PC-3 (cell line): ENCODE results near the gene HNRNPM. TPM values are rescaled to one million over a fixed set of nuclear protein-coding genes. Genes with fewer than 3 reads are reported as not detected.

ENCODE experiments used
- ATAC-seq: fragments of 200-7000 bp; cut with Tn5 transposase; 2 replicates; pipeline ENCODE4 v1.9.1; 2020; ENCODE audit warnings: mild to moderate bottlenecking, moderate library complexity
- BruUV-seq: library from RNA; stranded (reverse); fragments of 400-500 nt; replicated peaks from 2 replicates; lab custom pipeline; 2021; lab: Mats Ljungman, UMichigan
- CTCF ChIA-PET: fragments of 300-600 bp; sonication (Branson Sonifier 250); formaldehyde crosslinking; loops from one replicate; lab custom pipeline; 2022; ENCODE audit warnings: antibody characterized with exemption; lab: Charles Lee
- POLR2A ChIA-PET: fragments of 300-600 bp; sonication (Branson Sonifier 250); formaldehyde crosslinking; loops from one replicate; lab custom pipeline; 2022; ENCODE audit warnings: antibody characterized with exemption; ENCODE audit not compliant: unreplicated experiment; lab: Charles Lee
- DNase-seq: peaks from one replicate; pipeline ENCODE4 v3.0.0-alpha.2; 2015
- H2AFZ ChIP-seq: fragments of 300-600 bp; sonication (generic); 2 replicates; pipeline ENCODE4 v1.6.0; 2016; ENCODE audit warnings: antibody characterized with exemption, low read length
- H3F3A ChIP-seq: fragments of 300-600 bp; sonication (generic); one replicate; pipeline ENCODE4 v1.6.0; 2017; ENCODE audit warnings: antibody characterized with exemption, low read length, control low read depth, mild to moderate bottlenecking; ENCODE audit not compliant: unreplicated experiment
- H3K27ac ChIP-seq: fragments of 300-600 bp; sonication (generic); 2 replicates; pipeline ENCODE4 v1.5.1; 2016; ENCODE audit warnings: mild to moderate bottlenecking, low read length
- H3K27me3 ChIP-seq: fragments of 300-600 bp; sonication (generic); 2 replicates; pipeline ENCODE4 v1.6.1; 2016; ENCODE audit warnings: low read length, mixed read lengths
- H3K36me3 ChIP-seq: fragments of 300-600 bp; sonication (generic); 2 replicates; pipeline ENCODE4 v1.6.1; 2016; ENCODE audit warnings: low read depth, mixed run types, low read length, mixed read lengths
- H3K4me1 ChIP-seq: fragments of 300-600 bp; sonication (generic); 2 replicates; pipeline ENCODE4 v1.5.1; 2016; ENCODE audit warnings: low read length; ENCODE audit not compliant: insufficient read depth
- H3K4me2 ChIP-seq: fragments of 300-600 bp; sonication (generic); 2 replicates; pipeline ENCODE4 v1.6.0; 2016; ENCODE audit warnings: low read length
- H3K4me3 ChIP-seq: fragments of 300-600 bp; sonication (generic); 2 replicates; pipeline ENCODE4 v1.5.1; 2016; ENCODE audit warnings: mild to moderate bottlenecking, low read length, mixed read lengths
- H3K79me2 ChIP-seq: fragments of 300-600 bp; sonication (generic); 2 replicates; pipeline ENCODE4 v1.6.1; 2017; ENCODE audit warnings: low read length, mixed read lengths
- H3K9ac ChIP-seq: fragments of 300-600 bp; sonication (generic); 2 replicates; pipeline ENCODE4 v1.6.0; 2016; ENCODE audit warnings: mild to moderate bottlenecking, low read length
- H3K9me2 ChIP-seq: fragments of 300-600 bp; sonication (generic); replicated peaks from 2 replicates; pipeline ENCODE4 v1.6.1; 2016; ENCODE audit warnings: mixed run types, low read length, mixed read lengths
- H3K9me3 ChIP-seq: fragments of 300-600 bp; sonication (generic); 2 replicates; pipeline ENCODE4 v1.6.1; 2016; ENCODE audit warnings: low read length, mixed read lengths
- H4K20me1 ChIP-seq: fragments of 300-600 bp; sonication (generic); 2 replicates; pipeline ENCODE4 v1.6.1; 2016; ENCODE audit warnings: low read length, mixed read lengths
- EZH2 ChIP-seq: fragments of 300-600 bp; sonication (generic); IDR thresholded peaks from one replicate; pipeline ENCODE4 v1.6.1; 2017; ENCODE audit warnings: antibody characterized with exemption, mild to moderate bottlenecking, low read length; ENCODE audit not compliant: unreplicated experiment
- EZH2phosphoT487 ChIP-seq: fragments of 300-600 bp; sonication (generic); IDR thresholded peaks from 2 replicates; pipeline ENCODE4 v1.6.1; 2018; ENCODE audit warnings: mild to moderate bottlenecking, antibody characterized with exemption, low read length, borderline replicate concordance
- intact Hi-C: fragments of 100-400 bp; cut with micrococcal nuclease; formaldehyde crosslinking; loops from 2 replicates; pipeline ENCODE4 v1.9.0; 2023
- total RNA-seq: library from RNA; depleted of rRNA; stranded (reverse); fragments of >200 nt; gene quantifications from 2 replicates; pipeline ENCODE4 v1.2.3, GENCODE V29; 2014
- TF ChIP-seq, protein P1 (sequence below): fragments of 300-600 bp; sonication (generic); conservative IDR thresholded peaks from 2 replicates; pipeline ENCODE4 v1.5.1; 2017; ENCODE audit warnings: antibody characterized with exemption, low read depth, mild to moderate bottlenecking, low read length

HNRNPM gene
- total RNA-seq, 1 experiment from 2014 or later = 165 TPM

DNA sequence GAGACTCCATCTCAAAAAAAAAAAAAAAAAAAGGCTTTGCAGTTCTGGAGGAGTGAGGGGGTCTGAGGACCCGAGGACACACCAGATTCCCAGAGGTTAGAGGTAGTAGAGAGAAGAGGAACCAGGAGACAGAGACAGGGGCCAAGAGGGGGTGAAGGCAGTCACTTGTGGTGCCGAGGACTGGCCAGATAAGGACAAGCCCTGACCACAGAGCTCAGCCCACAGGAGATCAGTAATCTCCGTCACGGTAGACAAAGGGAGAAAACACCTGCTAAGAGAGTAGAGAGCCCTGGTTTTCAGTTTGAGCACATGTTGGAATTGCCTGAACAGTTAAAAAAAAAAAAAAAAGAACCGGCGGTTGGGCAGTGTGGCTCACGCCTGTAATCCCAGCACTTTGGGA, 59.4 kb downstream of the HNRNPM start:
- DNase-seq (no peak), ATAC-seq (no peak)
- ChIA-PET POLR2A (no interaction called here), CTCF (no interaction called here)
- Histone ChIP-seq H3K27me3 (no peaks in the 10 kb centered on the region), H3K4me2 (no peak overlapping the region), H3K9ac (no peak overlapping the region), H3K4me3 (no peak overlapping the region), H3K36me3 (no peaks in the 10 kb centered on the region), H2AFZ (no peak overlapping the region), H4K20me1 (no peaks in the 10 kb centered on the region), H3K79me2 (no peaks in the 10 kb centered on the region), H3F3A (no peaks in the 10 kb centered on the region), H3K27ac (no peak overlapping the region), H3K9me2 (no peaks in the 10 kb centered on the region), H3K4me1 (no peaks in the 10 kb centered on the region), H3K9me3 (no peaks in the 10 kb centered on the region)
- TF ChIP-seq, protein P1, sequence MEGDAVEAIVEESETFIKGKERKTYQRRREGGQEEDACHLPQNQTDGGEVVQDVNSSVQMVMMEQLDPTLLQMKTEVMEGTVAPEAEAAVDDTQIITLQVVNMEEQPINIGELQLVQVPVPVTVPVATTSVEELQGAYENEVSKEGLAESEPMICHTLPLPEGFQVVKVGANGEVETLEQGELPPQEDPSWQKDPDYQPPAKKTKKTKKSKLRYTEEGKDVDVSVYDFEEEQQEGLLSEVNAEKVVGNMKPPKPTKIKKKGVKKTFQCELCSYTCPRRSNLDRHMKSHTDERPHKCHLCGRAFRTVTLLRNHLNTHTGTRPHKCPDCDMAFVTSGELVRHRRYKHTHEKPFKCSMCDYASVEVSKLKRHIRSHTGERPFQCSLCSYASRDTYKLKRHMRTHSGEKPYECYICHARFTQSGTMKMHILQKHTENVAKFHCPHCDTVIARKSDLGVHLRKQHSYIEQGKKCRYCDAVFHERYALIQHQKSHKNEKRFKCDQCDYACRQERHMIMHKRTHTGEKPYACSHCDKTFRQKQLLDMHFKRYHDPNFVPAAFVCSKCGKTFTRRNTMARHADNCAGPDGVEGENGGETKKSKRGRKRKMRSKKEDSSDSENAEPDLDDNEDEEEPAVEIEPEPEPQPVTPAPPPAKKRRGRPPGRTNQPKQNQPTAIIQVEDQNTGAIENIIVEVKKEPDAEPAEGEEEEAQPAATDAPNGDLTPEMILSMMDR = no peak
- no peak for TF ChIP-seq EZH2phosphoT487
- no peak for TF ChIP-seq EZH2
- intact Hi-C loops = no loop called here
- BruUV-seq = no TSS peak

DNA sequence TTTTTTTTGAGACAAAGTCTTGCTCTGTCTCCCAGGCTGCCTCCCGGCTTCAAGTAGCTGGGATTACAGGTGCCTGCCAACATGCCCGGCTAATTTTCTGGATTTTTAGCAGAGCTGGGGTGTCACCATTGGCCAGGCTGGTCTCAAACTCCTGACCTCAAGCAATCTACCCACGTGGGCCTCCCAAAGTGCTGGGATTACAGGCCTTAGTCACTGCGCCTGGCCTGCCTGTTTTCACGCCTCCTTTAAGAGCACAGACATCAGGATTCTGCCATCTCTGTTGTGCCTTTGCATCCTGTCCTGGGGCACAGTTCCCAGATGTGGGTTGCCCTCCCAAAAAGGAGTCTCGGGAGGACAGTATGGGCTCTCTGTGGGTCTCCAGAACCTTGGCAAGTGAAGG, 60.1 kb downstream of the HNRNPM start:
- ChIA-PET CTCF (interaction anchor here (0.5 to 1.9 kb wide), 4 partner anchors 9 to 150 kb away, joined by 3 to 15 read pairs (median 4); partner anchors contain the start of genes MARCHF2 and ZNF414), POLR2A (no interaction called here)
- intact Hi-C loops = loop anchor here (5.0 kb wide), 2 partner anchors 48 to 77 kb away; no protein-coding TSS in a partner anchor
- Histone ChIP-seq H3K36me3 (no peaks in the 10 kb centered on the region), H4K20me1 (no peaks in the 10 kb centered on the region), H3K9me2 (no peaks in the 10 kb centered on the region), H3K79me2 (no peaks in the 10 kb centered on the region), H3K27me3 (no peaks in the 10 kb centered on the region), H3K4me2 (no peak overlapping the region), H3K27ac (no peak overlapping the region), H3F3A (no peaks in the 10 kb centered on the region), H3K9ac (no peak overlapping the region), H3K9me3 (no peaks in the 10 kb centered on the region), H3K4me1 (no peaks in the 10 kb centered on the region), H2AFZ (0 out of 2 replicates have a peak overlapping the region, but pooled peaks have one; percentile 40), H3K4me3 (no peak overlapping the region)
- no peak for DNase-seq
- TF ChIP-seq, protein P1 = no peak
- TF ChIP-seq EZH2phosphoT487 = no peak
- TF ChIP-seq EZH2 = no peak
- no TSS peak for BruUV-seq
- no peak for ATAC-seq

DNA sequence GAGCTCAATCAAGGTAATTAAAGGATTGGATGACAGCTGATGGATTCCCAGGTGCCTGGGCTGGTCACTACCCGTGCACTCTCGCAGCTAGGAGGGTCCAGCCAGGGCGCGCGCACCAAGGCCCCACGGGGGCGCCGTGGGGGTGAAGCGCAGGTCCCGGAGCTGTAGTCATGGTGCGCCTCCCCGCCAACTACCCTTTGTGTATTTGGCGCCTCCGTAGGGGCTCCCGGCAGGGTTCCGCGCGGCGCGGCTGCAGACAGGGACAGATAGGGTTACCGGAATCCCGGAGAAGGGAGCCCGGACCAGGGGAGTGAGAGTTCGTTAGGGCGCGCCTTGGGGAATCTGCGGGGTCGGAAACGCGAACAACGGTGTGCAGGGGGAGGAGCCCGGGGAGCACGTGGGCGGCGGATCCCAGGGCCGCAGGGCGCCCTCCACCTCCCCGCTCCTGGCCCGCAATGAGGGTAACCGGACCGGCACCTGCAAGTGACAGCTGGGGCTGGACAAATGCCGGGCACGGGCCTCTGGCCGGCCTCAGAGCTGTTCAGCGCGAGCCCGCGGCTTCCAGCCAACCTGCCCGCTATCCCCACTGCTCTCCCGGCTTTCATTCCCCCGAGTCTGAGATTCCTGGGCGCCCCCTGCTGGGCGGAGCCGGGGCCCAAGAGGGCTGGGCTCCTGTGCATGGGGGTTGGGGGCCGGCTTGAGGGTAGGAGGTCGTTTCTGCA, 61.1 kb downstream of the HNRNPM start:
- peak overlapping the region; percentile 61 for H3K9ac ChIP-seq
- BruUV-seq = no TSS peak
- H4K20me1 ChIP-seq = no peaks in the 10 kb centered on the region
- ATAC-seq (peak; percentile 90), DNase-seq (peak; percentile 87)
- ChIA-PET POLR2A (interaction anchor here (0.6 to 1.1 kb wide), 2 partner anchors 93 to 111 kb away, joined by 4 read pairs; partner anchors contain the start of gene MARCHF2), CTCF (interaction anchor here (0.5 to 1.9 kb wide), 11 partner anchors 8 to 152 kb away, joined by 3 to 15 read pairs (median 3); partner anchors contain the start of genes MARCHF2 and ZNF414)
- no peaks in the 10 kb centered on the region for H3K4me1 ChIP-seq
- intact Hi-C loops = loop anchor here (2.0 to 5.0 kb wide), 4 partner anchors 49 to 151 kb away; partner anchors contain the start of gene MARCHF2
- no peaks in the 10 kb centered on the region for H3K9me2 ChIP-seq
- TF ChIP-seq EZH2phosphoT487 (no peak), EZH2 (no peak)
- TF ChIP-seq, protein P1 = peak; percentile 99
- peak overlapping the region; percentile 82 for H2AFZ ChIP-seq
- peak overlapping the region; percentile 76 for H3K4me3 ChIP-seq
- H3K36me3 ChIP-seq = no peaks in the 10 kb centered on the region
- no peaks in the 10 kb centered on the region for H3K27me3 ChIP-seq
- H3F3A ChIP-seq = no peaks in the 10 kb centered on the region
- H3K4me2 ChIP-seq = peak overlapping the region; percentile 99
- H3K9me3 ChIP-seq = no peaks in the 10 kb centered on the region
- H3K79me2 ChIP-seq = no peaks in the 10 kb centered on the region
- peak overlapping the region; percentile 1; the same call in 1 of the 2 replicates for H3K27ac ChIP-seq
